Thyroid gland (tissue), 4 donors: ENCODE results near the gene RAVER2.

Experiments used
- POLR2A ChIP-seq, 2 donors: fragments of 450-650 bp; IDR thresholded peaks; one replicate each; pipeline ENCODE4 v1.6.1; 2017; ENCODE audit warnings: antibody characterized with exemption in 2 of 2, mild to moderate bottlenecking in 2 of 2, moderate library complexity in 1 of 2
- TF ChIP-seq, protein P1 (sequence below), 6 experiments: fragments of 200-600 bp in 3 of 6; fragments of 450-650 bp in 3 of 6; sonication (generic) in 3 of 6; IDR thresholded peaks; one replicate each; pipeline ENCODE4 v1.5.1; 2016 to 2019; ENCODE audit warnings: antibody characterized with exemption in 6 of 6, mild to moderate bottlenecking in 2 of 6, inconsistent platforms in 1 of 6, moderate library complexity in 1 of 6

DNA sequence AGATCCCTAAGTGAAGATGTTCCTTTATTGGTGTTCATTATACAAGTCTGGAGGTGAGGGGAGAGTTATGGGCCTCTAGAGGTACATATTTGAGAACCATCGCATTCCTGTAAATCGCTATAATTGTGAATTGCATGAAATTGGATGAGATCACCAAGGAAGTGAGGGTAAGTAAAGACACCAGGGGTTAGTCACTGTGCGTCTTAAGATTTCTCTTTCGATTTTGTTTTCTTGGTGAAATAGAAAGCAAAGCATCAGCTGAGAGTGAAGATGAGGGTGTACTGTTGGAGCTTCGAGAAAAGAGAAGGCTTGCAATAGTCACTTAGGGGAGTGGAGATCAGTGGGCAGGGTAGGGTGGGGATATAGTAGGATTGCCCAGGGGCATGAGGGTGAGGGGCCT lies 82.1 kb downstream of the RAVER2 start:
- TF ChIP-seq, protein P1, sequence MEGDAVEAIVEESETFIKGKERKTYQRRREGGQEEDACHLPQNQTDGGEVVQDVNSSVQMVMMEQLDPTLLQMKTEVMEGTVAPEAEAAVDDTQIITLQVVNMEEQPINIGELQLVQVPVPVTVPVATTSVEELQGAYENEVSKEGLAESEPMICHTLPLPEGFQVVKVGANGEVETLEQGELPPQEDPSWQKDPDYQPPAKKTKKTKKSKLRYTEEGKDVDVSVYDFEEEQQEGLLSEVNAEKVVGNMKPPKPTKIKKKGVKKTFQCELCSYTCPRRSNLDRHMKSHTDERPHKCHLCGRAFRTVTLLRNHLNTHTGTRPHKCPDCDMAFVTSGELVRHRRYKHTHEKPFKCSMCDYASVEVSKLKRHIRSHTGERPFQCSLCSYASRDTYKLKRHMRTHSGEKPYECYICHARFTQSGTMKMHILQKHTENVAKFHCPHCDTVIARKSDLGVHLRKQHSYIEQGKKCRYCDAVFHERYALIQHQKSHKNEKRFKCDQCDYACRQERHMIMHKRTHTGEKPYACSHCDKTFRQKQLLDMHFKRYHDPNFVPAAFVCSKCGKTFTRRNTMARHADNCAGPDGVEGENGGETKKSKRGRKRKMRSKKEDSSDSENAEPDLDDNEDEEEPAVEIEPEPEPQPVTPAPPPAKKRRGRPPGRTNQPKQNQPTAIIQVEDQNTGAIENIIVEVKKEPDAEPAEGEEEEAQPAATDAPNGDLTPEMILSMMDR (IDR thresholded peaks at IDR 0.05) = no peak
- TF ChIP-seq POLR2A (IDR thresholded peaks at IDR 0.05) = no peak
